Cardiac muscle cell (in vitro differentiated cells and primary cell): ENCODE measurements around the gene ITGB2. TPM values are rescaled to one million over a fixed set of nuclear protein-coding genes. Genes with fewer than 3 reads are reported as not detected.

ENCODE experiments used
- DNase-seq, 2 donors: peaks; one replicate each; pipeline versions ENCODE4 v3.0.0 to v3.0.0-alpha.2; 2010 to 2017; ENCODE audit warnings: low read depth in 1 of 2, low spot score in 1 of 2
- H3K27ac ChIP-seq: fragments of 200-600 bp; sonication (generic); 2 replicates; pipeline ENCODE4 v1.5.1; 2016
- H3K27me3 ChIP-seq: fragments of 200-600 bp; sonication (generic); 2 replicates; pipeline ENCODE4 v1.6.0; 2016; ENCODE audit warnings: control low read depth
- H3K36me3 ChIP-seq: fragments of 200-600 bp; sonication (generic); 2 replicates; pipeline ENCODE4 v1.5.1; 2016; ENCODE audit warnings: control low read depth
- H3K4me1 ChIP-seq: fragments of 200-600 bp; sonication (generic); 2 replicates; pipeline ENCODE4 v1.8.1; 2017; ENCODE audit warnings: low read depth, mild to moderate bottlenecking, mixed run types
- H3K4me3 ChIP-seq: fragments of 200-600 bp; sonication (generic); 2 replicates; pipeline ENCODE4 v1.5.1; 2016; ENCODE audit warnings: mild to moderate bottlenecking
- H3K9me3 ChIP-seq: fragments of 200-600 bp; sonication (generic); 2 replicates; pipeline ENCODE4 v1.5.1; 2017; ENCODE audit warnings: low read depth, mild to moderate bottlenecking, control low read depth
- CTCF ChIP-seq: IDR thresholded peaks from 2 replicates; pipeline ENCODE4 v1.5.1; 2012; ENCODE audit warnings: low read depth, mild to moderate bottlenecking, low read length
- polyA plus RNA-seq: library from polyadenylated mRNA; unstranded; fragments of >200 nt; fragmentation: Nextera tagmentation; extraction: Ambion mirVana; gene quantifications from 2 replicates; pipeline ENCODE4 v1.2.1, GENCODE V29; 2016
- total RNA-seq: library from RNA; depleted of rRNA; stranded (reverse); fragments of >200 nt; gene quantifications from 2 replicates; pipeline ENCODE4 v1.2.3, GENCODE V29; 2016

The ITGB2 gene
- total and polyA plus RNA-seq, 2 experiments from 2014 or later: 0.27 to 0.57 TPM

DNA sequence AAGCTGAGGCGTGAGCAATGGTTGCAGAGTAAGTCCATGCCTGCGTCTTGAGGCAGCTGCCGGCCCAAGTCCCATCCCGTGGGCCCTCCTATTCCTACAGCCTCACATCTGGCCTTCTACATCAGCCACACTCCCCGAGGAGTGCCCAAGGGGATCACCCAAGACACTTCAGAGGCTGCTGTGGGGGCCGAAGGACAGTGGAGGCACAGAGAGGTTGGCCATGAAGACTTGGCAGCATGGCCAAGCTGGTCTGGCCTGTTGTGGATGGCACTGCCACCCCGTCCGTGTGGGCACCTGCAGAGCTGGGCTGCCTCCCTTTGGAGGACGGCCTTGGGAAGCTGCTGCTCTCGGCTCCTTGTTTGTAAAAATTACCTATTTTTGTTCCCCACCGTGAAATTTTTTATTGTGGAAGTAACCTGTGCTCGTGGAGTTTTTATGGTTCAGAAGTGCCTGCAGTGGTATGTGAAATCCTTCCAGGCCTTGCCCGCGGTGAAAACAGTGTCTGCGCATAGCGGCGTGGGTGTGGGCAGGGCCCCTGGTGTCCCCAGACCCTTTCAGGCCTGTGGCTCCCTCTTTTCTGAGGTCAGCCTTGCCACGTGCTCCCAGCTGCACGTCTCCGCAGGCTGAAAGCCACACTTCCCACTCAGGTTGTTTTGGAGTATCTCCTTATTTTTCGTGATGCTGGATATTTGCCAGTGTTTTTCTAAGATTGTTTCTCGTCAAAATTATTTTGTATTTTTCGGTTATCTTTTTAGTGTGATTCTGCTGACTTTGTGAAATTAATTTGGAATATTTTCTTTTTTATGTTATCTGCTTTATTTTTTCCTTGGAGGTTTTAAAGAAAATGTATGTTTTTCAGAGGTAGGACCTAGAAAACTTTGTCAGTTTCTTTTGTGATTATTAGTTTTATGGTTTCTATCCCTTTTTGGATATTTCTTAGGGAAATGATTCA lies 39.7 kb upstream of the ITGB2 start:
- no peak for TF ChIP-seq CTCF
- no peaks in the 10 kb centered on the region for H3K9me3 ChIP-seq

GRCh38 chr21:44959376-44960091 lies 38.8 kb upstream of the ITGB2 start:
- Histone ChIP-seq H3K27ac (peak overlapping the region; percentile 26), H3K4me3 (no peak overlapping the region), H3K4me1 (peaks cover 12% of the 10 kb centered on the region), H3K27me3 (no peaks in the 10 kb centered on the region), H3K9me3 (no peaks in the 10 kb centered on the region), H3K36me3 (peaks cover 11% of the 10 kb centered on the region)
- no peak for DNase-seq
- TF ChIP-seq CTCF: no peak

More for the DNA sequence above, 39.7 kb upstream of the ITGB2 start:
- peaks cover 12% of the 10 kb centered on the region for H3K4me1 ChIP-seq
- H3K4me3 ChIP-seq: no peak overlapping the region
- H3K27ac ChIP-seq: no peak overlapping the region
- peaks cover 11% of the 10 kb centered on the region for H3K36me3 ChIP-seq
- no peak for DNase-seq
- no peaks in the 10 kb centered on the region for H3K27me3 ChIP-seq

DNA sequence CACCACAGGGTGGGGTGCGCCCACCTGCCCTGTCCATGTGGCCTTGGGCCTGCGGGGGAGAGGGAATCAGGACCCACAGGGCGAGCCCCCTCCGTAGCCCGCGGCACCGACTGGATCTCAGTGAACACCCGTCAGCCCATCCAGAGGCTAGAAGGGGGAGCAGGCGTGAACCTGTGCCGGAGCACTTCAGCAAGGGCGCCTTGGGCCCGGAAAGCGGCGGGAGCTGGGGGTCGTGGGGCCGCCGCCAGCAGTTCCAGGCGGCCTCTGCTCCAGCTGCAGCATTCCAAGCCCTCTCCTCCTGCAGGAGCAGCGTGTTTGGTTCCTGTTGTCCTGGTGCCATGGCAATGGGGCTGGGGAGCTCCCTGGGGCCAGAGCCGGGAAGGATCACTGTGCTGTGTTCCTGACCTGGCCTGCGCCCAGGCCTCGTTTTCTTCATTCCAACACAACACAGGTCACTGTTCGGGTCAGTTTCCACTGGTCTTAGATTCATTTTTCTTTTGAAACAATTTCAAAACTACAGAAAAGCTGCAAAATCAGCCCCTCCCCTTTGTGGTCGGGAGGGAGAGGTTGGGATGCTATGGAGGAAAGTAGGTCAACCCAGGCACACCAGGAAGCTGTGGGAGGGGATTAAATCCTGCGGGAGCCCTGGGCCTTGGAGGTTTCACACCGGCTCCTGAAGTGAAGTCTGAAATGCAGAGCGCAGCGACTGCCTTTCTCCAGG lies 37.9 kb upstream of the ITGB2 start:
- H3K27me3 ChIP-seq: no peaks in the 10 kb centered on the region
- peaks cover 12% of the 10 kb centered on the region for H3K4me1 ChIP-seq
- no peaks in the 10 kb centered on the region for H3K9me3 ChIP-seq
- DNase-seq: peak in 1 of 2 donors; percentile 96
- no peak for TF ChIP-seq CTCF
- no peak overlapping the region for H3K4me3 ChIP-seq
- H3K36me3 ChIP-seq: peaks cover 11% of the 10 kb centered on the region
- peak overlapping the region; percentile 26 for H3K27ac ChIP-seq

- Histone ChIP-seq H3K9me3 (no peaks in the 10 kb centered on the region), H3K27ac (peak overlapping the region; percentile 26), H3K27me3 (no peaks in the 10 kb centered on the region), H3K4me1 (peaks cover 11% of the 10 kb centered on the region), H3K4me3 (no peak overlapping the region), H3K36me3 (peaks cover 11% of the 10 kb centered on the region)
- no peak for DNase-seq
- TF ChIP-seq CTCF: no peak
Observed at GRCh38 chr21:44957901-44958451, 37.3 kb upstream of the ITGB2 start.
